Common myeloid progenitor, CD34-positive (primary cell): ENCODE results near the gene HIPK4. TPM values are rescaled to one million over a fixed set of nuclear protein-coding genes. Genes with fewer than 3 reads are reported as not detected.
A peak's percentile ranks its signal among the peaks of the same experiment; 100 is the strongest.
"Not testable (repeated sequence)": the region's sequence is repeated elsewhere in the genome, so short reads cannot be mapped to it uniquely, and the experiment has no call there.

Source experiments
- CTCF ChIA-PET: fragments of 350-600 bp; sonication (Branson Sonifier 250); formaldehyde crosslinking; loops from one replicate; lab custom pipeline; 2021; ENCODE audit warnings: antibody characterized with exemption; lab: Charles Lee
- POLR2A ChIA-PET: fragments of 350-600 bp; sonication (Branson Sonifier 250); formaldehyde crosslinking; loops from one replicate; lab custom pipeline; 2021; ENCODE audit warnings: antibody characterized with exemption; lab: Charles Lee
- DNase-seq, 3 donors: peaks; one replicate each; pipeline versions ENCODE4 v3.0.0 to v3.0.0-alpha.2; 2013
- H3K27ac ChIP-seq, 2 experiments: 1 replicate in 1 of 2; 2 replicates in 1 of 2; pipeline ENCODE4 v1.7.0; 2013; ENCODE audit warnings: inconsistent platforms in 2 of 2, low read length in 2 of 2, mild to moderate bottlenecking in 2 of 2, low read depth in 1 of 2, moderate library complexity in 1 of 2; ENCODE audit not compliant: severe bottlenecking in 2 of 2, insufficient read depth in 1 of 2, poor library complexity in 1 of 2
- H3K27me3 ChIP-seq, 5 experiments: replicated peaks in 2 of 5; 1 replicate in 3 of 5; 2 replicates in 2 of 5; pipeline versions ENCODE4 v1.6.1 to v1.7.0; 2013; ENCODE audit warnings: low read length in 4 of 5, mild to moderate bottlenecking in 2 of 5, moderate library complexity in 2 of 5, inconsistent platforms in 1 of 5; ENCODE audit not compliant: insufficient read depth in 5 of 5, control insufficient read depth in 4 of 5
- H3K36me3 ChIP-seq, 4 experiments: 1 replicate in 2 of 4; 2 replicates in 2 of 4; pipeline versions ENCODE4 v1.6.1 to v1.7.0; 2013; ENCODE audit warnings: low read length in 3 of 4, control low read depth in 1 of 4, mild to moderate bottlenecking in 1 of 4; ENCODE audit not compliant: control insufficient read depth in 4 of 4, insufficient read depth in 4 of 4
- H3K4me1 ChIP-seq, 4 experiments: 1 replicate in 3 of 4; 2 replicates in 1 of 4; pipeline versions ENCODE4 v1.6.1 to v1.7.1; 2013; ENCODE audit warnings: low read length in 3 of 4, mild to moderate bottlenecking in 3 of 4, control low read depth in 1 of 4, inconsistent platforms in 1 of 4, moderate library complexity in 1 of 4; ENCODE audit not compliant: control insufficient read depth in 4 of 4, insufficient read depth in 4 of 4; ENCODE audit errors: control extremely low read depth in 1 of 4
- H3K4me3 ChIP-seq, 7 experiments: 1 replicate in 4 of 7; 2 replicates in 3 of 7; pipeline versions ENCODE4 v1.5.1 to v1.7.0; 2013; ENCODE audit warnings: mild to moderate bottlenecking in 7 of 7, low read length in 6 of 7, moderate library complexity in 6 of 7, inconsistent platforms in 2 of 7, low read depth in 2 of 7, control low read depth in 1 of 7; ENCODE audit not compliant: insufficient read depth in 4 of 7, control insufficient read depth in 1 of 7; ENCODE audit errors: extremely low read depth in 1 of 7
- H3K9me3 ChIP-seq, 5 experiments: 1 replicate in 4 of 5; 2 replicates in 1 of 5; pipeline versions ENCODE4 v1.6.1 to v1.7.1; 2013; ENCODE audit warnings: low read length in 4 of 5, mild to moderate bottlenecking in 2 of 5, inconsistent platforms in 1 of 5, low read depth in 1 of 5, moderate library complexity in 1 of 5; ENCODE audit not compliant: control insufficient read depth in 4 of 5, insufficient read depth in 2 of 5; ENCODE audit errors: control extremely low read depth in 1 of 5
- WGBS: methylation state at CpG from one replicate; pipeline ENCODE4 v1.1.5; 2013; ENCODE audit not compliant: insufficient coverage; 5-methylcytosine and 5-hydroxymethylcytosine counted together
- polyA plus RNA-seq: library from polyadenylated mRNA; unstranded; fragments of 120-200 nt; gene quantifications from one replicate; pipeline ENCODE4 v1.2.1, GENCODE V29; 2013

HIPK4 gene, protein sequence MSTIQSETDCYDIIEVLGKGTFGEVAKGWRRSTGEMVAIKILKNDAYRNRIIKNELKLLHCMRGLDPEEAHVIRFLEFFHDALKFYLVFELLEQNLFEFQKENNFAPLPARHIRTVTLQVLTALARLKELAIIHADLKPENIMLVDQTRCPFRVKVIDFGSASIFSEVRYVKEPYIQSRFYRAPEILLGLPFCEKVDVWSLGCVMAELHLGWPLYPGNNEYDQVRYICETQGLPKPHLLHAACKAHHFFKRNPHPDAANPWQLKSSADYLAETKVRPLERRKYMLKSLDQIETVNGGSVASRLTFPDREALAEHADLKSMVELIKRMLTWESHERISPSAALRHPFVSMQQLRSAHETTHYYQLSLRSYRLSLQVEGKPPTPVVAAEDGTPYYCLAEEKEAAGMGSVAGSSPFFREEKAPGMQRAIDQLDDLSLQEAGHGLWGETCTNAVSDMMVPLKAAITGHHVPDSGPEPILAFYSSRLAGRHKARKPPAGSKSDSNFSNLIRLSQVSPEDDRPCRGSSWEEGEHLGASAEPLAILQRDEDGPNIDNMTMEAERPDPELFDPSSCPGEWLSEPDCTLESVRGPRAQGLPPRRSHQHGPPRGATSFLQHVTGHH
- polyA plus RNA-seq, result 0.09 TPM

DNA sequence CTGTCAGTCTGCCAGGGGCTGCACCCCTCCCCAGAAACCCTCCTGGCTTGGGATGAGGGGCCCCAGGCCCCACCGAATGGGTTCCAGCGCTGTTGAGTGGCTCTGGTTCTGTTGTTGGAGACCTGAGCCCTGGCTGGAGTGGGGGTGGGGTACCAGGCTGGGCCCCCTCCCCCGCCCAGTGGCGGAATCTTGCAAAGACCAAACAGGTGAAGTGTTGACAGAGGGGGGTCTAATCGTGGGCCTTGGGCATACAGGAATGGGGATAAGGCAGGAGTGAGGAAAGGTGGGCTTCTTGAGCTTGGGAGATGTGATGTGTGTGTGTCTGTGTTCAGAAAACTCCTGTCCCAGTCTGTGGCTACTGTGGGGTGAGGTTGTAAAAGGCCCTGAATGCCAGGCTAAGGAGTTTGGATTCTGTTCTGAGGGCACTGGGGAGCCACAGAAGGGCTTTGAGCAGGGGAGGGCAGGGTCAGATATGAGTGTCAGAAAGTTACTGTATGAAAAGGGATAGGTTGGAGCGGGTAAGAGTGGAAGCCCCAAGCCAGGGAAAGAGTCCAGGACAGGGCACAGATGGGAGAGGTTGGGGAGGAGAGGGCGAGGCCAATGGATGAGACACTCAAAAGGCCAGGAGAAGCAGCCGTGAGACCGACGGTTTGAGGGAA, at the start of gene HIPK4:
Gene HIPK4 (minus strand): TSS at position 98 of the 659 bp plus-strand sequence. CDS start 279 bp downstream, outside the sequence.
- Histone ChIP-seq H3K4me3 (no peak within 1 kb of the TSS), H3K27ac (no peak within 1 kb of the TSS), H3K9me3 (no peaks in the 10 kb centered on the region), H3K27me3 (no peaks in the 10 kb centered on the region), H3K36me3 (no peaks in the 10 kb centered on the region), H3K4me1 (no peaks in the 10 kb centered on the region)
- 96% methylated on average over 8 of the region's 10 CpGs for WGBS
- no peak for DNase-seq
- ChIA-PET CTCF (no interaction called here), POLR2A (no interaction called here)

DNA sequence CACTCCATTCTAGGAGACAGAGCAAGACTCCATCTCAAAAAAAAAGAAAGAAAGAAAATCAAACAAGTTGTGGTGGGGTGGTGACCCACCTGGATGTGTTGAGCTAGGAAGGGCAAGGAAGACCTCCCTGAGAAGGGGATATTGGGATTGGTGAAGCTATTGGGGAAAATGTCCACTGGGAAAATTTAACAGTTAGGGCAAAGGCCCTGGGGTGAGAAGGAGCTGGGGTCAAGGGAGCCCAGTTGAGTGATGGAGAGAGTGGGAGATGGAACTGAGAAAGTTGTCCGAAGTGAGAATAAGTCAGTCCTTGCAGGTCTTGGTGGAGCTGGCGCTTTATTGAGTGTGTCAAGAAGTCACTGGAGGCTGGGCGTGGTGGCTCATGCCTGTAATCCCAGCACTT, 48.3 kb upstream of the HIPK4 start:
- no peaks in the 10 kb centered on the region for H3K27me3 ChIP-seq
- H3K4me3 ChIP-seq, result no peak overlapping the region
- no peak for DNase-seq
- 100% methylated on average over 1 of the region's 3 CpGs for WGBS
- peaks cover 6 to 24% (median 13%) of the 10 kb centered on the region in 4 experiments for H3K4me1 ChIP-seq
- ChIA-PET CTCF (interaction anchor here (1.0 to 2.0 kb wide), 2 partner anchors 15 to 17 kb away, joined by 4 to 6 read pairs; no protein-coding TSS in a partner anchor), POLR2A (no interaction called here)
- H3K27ac ChIP-seq, result no peak overlapping the region
- H3K36me3 ChIP-seq, result peaks cover 0 to 18% (median 14%) of the 10 kb centered on the region in 4 experiments
- H3K9me3 ChIP-seq, result no peaks in the 10 kb centered on the region

DNA sequence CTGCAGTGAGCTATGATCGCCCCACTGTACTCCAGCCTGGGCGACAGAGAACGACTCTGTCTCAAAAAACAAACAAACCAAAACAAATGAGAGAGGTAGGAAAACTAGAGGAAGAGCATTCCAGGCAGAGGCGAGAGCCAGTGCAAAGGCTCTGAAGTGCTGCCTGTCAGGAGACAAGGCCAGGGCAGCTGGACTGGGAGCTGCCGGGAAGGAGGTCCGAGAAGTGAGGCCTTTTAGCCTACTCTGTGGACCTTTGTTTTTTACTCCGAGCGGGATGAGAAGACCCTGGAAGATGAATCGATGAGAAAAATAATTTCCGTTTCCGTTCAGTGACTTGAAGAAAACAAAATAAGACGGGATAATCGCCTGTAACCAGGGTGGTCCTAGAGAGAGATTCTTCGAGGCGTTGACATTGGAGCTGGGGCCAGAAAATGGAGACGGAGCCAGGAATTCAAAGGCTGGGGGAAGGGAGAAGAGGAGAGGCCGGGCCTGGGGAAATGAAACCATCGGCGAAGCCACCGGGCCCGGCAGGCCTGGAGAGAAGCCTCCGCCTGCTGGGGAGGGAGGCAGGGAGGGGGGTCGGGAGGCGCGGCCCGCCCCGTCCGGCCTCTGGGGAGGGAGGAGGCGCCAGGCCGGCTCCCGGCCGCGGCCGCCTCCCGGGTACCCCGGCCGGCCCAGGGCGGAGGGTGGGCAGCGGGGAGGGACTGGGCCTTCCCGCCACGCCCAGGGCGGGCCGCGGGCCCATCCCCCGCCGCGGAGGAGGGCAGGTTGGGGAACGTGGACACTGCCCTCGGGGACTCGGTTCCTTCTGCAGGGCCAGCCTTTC, 43.6 kb upstream of the HIPK4 start:
- H3K36me3 ChIP-seq, result no peaks in the 10 kb centered on the region
- ChIA-PET POLR2A (interaction anchor here (1.0 kb wide), 1 partner anchor 13 kb away, joined by 4 read pairs; no protein-coding TSS in a partner anchor), CTCF (interaction anchor here (0.9 to 1.5 kb wide), 2 partner anchors 10 to 31 kb away, joined by 3 to 5 read pairs; no protein-coding TSS in a partner anchor)
- DNase-seq, result peak; percentile 61 to 76 (median 74)
- peaks cover 0 to 25% (median 12%) of the 10 kb centered on the region in 4 experiments for H3K4me1 ChIP-seq
- 1% methylated on average over 35 of the region's 50 CpGs for WGBS
- H3K9me3 ChIP-seq, result no peaks in the 10 kb centered on the region
- H3K27ac ChIP-seq, result peak overlapping the region; percentile 71 to 93
- no peaks in the 10 kb centered on the region for H3K27me3 ChIP-seq
- H3K4me3 ChIP-seq, result peak overlapping the region; percentile 47 to 85 (median 65)

DNA sequence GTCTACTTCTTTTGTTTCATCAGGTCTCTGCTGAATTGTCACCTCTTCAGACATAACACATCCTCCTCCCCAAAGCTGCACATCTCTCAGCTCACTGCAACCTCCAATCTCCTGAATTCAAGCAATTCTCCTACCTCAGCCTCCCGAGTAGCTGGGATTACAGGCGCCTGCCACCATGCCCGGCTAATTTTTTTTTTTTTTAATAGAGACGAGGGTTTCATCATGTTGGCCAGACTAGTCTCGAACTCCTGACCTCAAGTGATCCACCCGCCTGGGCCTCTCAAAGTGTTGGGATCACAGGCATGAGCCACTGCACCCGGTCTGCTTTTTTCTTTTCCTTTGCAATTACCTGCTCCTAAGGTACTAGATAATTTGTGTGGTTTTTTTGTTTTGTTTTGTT, 42.8 kb upstream of the HIPK4 start:
- H3K9me3 ChIP-seq, H3K27me3 ChIP-seq, CTCF ChIA-PET, H3K36me3 ChIP-seq, DNase-seq: not testable (repeated sequence)
- H3K4me1 ChIP-seq, result peaks cover 0 to 25% (median 12%) of the 10 kb centered on the region in 4 experiments
- H3K4me3 ChIP-seq, result peak overlapping the region in 4 of 7 experiments; percentile 47 to 85 (median 67)
- WGBS, result 76% methylated on average over 4 of the region's 7 CpGs
- POLR2A ChIA-PET, result interaction anchor here (1.1 kb wide), 1 partner anchor 12 kb away, joined by 3 read pairs; no protein-coding TSS in a partner anchor
- H3K27ac ChIP-seq, result peak overlapping the region in 1 of 2 experiments; percentile 93

DNA sequence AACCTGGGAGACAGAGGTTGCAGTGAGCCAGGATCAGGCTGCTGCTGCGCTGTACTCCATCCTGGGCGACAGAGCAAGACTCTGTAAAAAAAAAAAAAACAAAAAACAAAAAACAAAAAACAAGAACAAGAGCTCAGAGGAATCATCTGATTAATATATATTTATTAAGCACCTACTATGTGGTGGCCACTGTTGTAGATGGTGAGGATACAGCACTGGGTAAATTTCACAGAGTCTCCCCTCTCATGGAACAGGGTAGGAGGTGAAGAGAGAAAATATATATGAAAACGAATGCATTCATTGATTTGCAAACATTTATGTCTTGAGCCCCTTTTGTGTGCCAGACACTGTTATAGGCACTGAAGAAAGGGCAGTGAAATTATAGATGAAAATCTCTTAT, 41.7 kb upstream of the HIPK4 start:
- POLR2A ChIA-PET, result no interaction called here
- 100% methylated on average over 1 of the region's 3 CpGs for WGBS
- Histone ChIP-seq H3K36me3 (no peaks in the 10 kb centered on the region), H3K4me1 (peaks cover 0 to 25% (median 12%) of the 10 kb centered on the region in 4 experiments), H3K27me3 (no peaks in the 10 kb centered on the region), H3K27ac (no peak overlapping the region), H3K4me3 (no peak overlapping the region), H3K9me3 (no peaks in the 10 kb centered on the region)
- CTCF ChIA-PET, result no interaction called here
- DNase-seq, result no peak

DNA sequence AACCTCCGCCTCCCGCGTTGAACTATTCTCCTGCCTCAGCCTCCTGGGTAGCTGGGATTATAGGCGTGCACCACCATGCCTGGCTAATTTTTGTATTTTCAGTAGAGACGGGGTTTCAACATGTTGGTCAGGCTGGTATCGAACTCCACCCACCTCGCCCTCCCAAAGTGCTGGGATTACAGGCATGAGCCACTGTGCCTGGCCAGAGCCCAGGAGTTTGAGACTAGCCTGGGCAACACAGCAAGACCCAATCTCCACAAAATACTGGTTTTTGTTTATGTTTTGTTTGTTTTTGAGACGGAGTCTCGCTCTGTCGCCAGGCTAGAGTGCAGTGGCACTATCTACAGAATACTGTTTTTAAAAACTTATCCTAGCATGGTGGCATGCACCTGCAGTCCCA, 40.3 kb upstream of the HIPK4 start:
- POLR2A ChIA-PET, DNase-seq, H3K36me3 ChIP-seq, H3K27me3 ChIP-seq, H3K27ac ChIP-seq, H3K9me3 ChIP-seq, H3K4me3 ChIP-seq: not testable (repeated sequence)
- 100% methylated on average over 7 of the region's 10 CpGs for WGBS
- CTCF ChIA-PET, result interaction anchor here (1.1 to 1.7 kb wide), 2 partner anchors 10 to 18 kb away, joined by 3 to 8 read pairs; no protein-coding TSS in a partner anchor
- peaks cover 0 to 29% (median 16%) of the 10 kb centered on the region in 4 experiments for H3K4me1 ChIP-seq
